Measurements from ENCODE around the gene RFX8.
"Not testable (repeated sequence)": the region's sequence is repeated elsewhere in the genome, so short reads cannot be mapped to it uniquely, and the experiment has no call there.

RFX8 gene

GRCh38 chr2:101375653-101376052 is 99.3 kb downstream of the RFX8 start:
- DNase-seq (ENCODE audit: low read depth): no peak

DNA sequence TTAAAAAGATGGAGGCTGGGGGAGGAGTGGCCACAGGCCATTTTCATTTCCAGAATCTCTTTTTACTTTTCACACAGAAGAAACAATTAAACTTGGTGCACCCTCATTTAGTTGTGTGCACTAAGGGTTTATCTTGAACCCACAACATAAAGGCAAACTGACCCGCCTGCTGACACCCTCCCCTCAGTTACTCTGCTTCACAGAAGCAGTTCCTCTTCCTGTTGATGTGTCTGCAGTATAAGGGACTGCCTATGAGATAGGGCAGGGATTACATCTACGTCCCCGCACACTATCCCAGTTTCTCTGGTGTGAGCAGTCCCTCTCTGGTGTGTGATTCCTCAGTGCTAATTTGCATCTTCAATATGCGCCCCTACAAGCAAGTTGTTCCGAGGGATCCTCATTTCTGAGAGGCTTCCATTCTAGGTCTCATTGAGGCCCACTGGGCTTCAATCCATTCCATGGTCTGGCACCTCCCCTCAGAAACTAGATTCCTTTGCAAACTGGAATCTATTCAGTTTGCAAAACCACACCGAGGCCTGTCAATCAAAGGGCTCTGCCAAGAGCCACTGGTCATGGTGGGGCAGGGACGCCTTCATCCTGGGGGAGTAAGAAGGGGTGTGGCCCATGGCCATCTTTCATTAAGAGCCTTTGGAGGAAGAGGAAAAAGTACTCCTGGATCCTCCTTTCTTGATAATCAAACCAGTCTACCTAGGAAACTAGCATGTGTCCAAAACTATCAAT is 99.9 kb downstream of the RFX8 start:
- DNase-seq (ENCODE audit: low read depth): no peak

DNA sequence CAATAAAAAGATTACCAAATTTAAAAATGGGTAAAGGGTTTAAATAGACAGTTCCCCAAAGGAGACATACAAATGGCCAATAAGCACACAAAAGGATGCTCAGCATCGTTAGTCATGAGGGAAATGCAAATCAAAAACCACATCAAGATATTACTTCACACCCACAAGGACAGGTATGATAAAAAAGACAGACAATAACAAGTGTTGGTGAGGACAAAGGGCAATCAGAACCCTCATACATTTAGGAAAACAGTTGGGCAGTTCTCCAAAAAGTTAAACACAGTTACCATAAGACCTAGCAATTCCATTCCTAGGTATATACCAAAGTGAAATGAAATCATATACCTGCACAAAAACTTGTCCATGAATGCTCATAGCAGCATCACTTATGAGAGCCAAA is 102.1 kb downstream of the RFX8 start:
- no peak for DNase-seq (ENCODE audit: low read depth)

DNA sequence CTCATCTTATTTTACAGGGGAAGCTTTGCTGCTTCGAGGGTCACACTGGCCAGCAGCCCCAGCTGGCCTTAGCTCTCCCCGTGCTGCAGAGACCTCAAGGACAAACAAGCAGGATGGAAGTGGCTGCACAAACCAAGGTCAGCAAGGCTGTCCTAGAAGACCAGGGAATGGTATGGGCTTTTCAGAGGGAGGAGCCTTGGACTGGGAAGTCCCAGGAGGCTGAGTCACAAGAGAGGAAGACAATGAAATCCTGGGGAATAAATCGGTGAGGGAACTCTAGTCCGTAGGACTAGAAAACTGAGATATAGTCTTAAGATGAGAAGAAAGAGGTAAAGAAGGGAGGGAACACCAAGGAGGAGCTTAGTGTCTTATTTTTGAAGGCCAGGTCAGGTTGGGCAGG is 103.3 kb downstream of the RFX8 start:
- DNase-seq (ENCODE audit: low read depth): no peak

- DNase-seq (ENCODE audit: low read depth): no peak
Observed at GRCh38 chr2:101369100-101369499, 105.8 kb downstream of the RFX8 start.

DNA sequence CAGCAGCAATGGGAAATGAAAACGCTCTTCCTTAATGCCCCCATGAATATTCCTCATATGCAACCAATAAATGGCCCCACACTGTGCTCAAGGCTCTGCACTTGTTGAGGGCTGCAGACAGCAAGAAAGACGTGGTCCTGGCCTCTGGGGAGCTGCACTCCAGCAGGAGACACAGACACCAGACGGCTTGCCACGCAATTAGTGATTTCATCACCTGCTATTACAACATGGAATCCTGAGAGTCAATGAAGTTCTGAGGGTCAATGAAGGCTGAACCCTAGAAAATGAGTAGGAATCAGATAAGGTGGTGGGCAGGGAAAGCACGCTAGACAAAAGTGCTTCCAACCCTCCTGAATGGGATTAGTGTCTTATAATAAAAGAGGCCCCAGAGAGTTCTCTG is 106.5 kb downstream of the RFX8 start:
- peak; percentile 37 for DNase-seq (ENCODE audit: low read depth)

DNA sequence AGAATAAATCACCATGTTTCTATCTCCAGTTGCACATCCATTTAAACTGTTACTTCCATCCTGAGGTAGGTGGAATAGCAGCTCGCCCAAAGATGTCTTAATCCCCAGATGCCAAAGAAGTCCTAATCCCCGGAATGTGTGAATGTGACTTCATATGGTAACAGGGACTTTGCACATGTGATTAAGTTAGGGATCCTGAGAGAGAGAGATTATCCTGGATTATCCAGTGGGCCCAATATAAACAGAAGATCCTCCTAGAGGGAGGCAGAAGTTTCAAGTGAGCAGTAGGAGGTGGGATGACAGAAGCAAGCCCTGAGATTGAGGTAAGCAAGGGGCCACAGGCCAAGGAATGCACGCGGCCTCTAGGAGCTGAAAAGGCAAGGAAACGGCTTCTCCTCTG is 107.4 kb downstream of the RFX8 start:
- DNase-seq (ENCODE audit: low read depth): no peak

- DNase-seq (ENCODE audit: low read depth): no peak
Observed at GRCh38 chr2:101364878-101365277, 110.0 kb downstream of the RFX8 start.

GRCh38 chr2:101362777-101363176 is 112.1 kb downstream of the RFX8 start:
- DNase-seq (ENCODE audit: low read depth): no peak

DNA sequence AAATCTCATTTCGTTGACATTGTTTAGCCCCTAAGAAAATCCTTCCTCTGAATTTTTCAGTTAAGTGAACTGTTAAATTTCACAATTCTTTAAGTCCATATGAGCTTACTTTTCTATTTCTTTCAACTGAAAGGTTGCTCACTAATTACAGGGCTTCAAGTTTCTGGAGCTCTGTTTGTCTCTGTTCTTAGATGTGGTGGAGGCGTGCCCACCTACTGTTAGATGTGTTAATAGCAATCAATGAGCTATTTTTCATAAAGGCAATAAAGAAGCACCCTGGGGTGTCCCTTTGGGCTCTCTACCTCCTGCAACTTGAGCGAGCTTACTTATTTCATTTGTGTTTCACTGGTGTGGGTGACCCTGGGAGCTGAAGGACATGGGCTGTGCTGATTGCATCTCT is 112.6 kb downstream of the RFX8 start:
- DNase-seq (ENCODE audit: low read depth): no peak

DNA sequence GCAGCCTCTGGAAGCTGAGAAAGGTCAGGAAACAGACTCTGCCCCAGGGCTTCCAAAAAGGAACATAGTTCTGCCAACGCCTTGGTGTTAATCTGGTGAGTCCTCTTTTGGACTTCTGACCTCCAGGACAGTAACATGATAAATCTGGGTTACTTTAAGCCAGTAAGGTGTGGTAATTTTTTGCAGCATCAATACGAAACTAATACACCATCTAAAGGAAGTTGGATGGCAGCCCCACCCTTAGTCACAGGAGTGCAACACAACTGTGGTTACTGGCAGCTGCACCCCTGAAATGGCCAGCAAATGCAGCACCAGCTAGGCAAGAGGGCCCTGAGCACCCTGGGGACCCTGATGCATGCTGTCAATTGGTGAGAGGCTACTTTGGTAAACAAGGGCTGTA is 113.4 kb downstream of the RFX8 start:
- no peak for DNase-seq (ENCODE audit: low read depth)

GRCh38 chr2:101361121-101361520 is 113.8 kb downstream of the RFX8 start:
- DNase-seq (ENCODE audit: low read depth): no peak

GRCh38 chr2:101360232-101360631 is 114.7 kb downstream of the RFX8 start:
- DNase-seq (ENCODE audit: low read depth): peak; percentile 86

GRCh38 chr2:101359410-101359954 is 115.4 kb downstream of the RFX8 start:
- no peak for DNase-seq (ENCODE audit: low read depth)

DNA sequence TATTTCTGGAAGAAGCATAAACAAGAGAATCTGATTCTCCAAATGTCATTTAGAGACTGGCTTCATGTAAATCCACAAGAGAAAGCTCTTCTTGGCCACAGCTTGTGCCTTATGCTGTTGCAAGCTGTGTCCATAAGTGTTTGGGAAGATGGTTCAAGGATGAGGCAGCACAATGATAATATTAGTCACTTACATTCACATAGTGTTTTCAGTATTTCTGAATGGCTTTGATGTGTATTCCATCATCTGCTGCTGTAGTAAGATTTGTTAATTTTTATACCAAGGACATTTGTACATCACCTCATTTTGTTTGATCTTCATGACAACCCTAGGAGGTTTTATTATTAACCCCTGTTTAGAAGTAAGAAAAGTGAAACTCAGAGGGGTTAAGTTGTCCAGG is 117.5 kb downstream of the RFX8 start:
- DNase-seq (ENCODE audit: low read depth): peak; percentile 57

DNA sequence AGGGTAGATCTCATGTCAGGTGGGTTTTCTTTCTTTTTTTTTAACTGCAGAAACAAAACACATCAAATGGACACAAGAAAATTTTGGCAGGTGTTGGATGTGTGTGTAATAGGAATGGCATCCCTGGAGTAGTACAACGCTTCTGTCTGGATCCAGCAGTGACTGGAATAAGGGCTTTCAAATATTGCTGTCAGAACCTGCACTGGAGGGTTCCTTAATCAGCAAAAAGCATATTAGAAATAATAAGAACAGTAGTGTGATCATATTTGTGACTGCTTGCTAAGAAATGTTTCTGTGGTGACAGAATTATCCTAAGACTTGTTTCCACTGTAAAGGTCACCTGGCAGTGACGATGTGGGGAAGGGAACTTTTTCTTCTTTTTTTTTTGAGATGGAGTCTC is 118.4 kb downstream of the RFX8 start:
- DNase-seq (ENCODE audit: low read depth): no peak

DNA sequence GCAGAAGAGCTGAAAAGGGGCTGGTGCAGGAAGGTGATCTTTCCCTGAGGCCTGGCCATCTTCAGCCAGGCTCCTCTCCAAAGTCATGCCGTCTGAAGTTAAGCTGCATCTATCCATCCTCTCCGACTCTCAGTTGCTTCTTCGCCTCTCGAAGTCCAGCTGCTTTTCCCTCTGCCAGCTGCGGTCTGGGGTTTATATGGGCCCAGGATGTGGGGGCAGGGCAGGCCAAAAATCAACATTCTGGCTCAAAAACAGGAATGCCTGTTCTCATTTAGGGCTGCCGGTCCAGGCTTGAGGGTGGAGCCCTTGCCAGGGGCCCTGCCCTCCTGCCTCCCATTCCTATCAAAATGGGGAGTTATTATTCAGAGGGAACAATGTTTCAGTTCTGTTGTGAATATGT is 118.9 kb downstream of the RFX8 start:
- DNase-seq (ENCODE audit: low read depth): no peak

- DNase-seq (ENCODE audit: low read depth): no peak
Observed at GRCh38 chr2:101355401-101356054, 119.4 kb downstream of the RFX8 start.

DNA sequence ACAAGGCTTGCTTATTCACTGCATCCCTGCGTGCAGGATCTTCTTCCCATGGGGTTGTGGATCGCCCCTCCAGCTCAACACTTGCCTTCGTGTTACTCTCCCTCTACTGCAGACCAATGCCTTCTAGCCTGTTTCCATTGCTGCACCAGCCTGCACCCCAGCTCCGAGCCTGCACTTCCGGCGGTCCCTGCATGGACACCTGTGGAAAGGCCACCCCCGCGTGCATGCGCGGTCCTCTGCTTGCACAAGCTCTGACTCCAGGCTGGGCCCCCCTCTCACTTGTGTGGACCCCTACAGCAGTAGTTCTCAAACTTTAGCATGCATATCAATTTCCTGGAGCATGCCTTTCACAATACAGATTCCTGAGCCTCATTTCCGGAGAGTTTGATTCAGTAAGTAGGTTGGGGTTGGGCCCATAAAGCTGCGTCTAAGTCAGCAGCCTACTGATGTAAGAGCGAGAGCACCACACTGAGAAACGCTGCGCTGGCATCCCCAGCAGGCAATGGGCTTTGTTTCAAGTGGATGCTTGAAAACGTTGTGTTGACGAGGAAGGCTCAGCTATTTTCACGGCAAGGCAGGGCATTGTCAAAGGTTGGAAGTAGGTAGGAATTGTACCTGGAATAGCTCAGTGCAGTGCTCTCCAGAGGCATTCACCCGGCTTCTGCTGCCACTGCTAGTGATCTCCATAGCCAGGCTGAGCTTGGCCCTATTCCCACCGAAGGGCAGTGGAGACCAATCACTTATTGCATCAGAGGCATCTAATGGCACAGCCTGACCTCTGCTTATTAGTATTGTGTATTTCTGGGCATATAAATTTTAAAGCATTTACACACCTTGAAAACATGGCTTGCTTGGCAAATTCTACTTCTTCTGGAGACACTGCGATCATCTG is 120.2 kb downstream of the RFX8 start:
- DNase-seq (ENCODE audit: low read depth): no peak

DNA sequence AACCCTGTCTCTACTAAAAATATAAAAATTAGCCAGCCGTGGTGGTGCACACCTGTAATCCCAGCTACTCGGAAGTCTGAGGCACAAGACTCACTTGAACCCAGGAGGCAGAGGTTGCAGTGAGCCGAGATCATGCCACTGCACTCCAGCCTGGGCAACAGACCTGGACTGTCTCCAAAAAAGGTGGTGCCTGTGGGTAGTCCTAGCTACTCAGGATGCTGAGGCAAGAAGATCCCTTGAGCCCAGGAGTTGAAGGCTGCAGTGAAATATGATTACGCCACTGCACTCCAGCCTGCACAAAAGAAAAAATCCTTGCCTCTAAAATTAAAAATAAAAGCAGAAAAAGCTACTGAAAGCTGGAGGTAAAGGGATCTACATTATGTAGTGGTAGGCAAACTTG is 122.3 kb downstream of the RFX8 start:
- not testable (repeated sequence) for DNase-seq (ENCODE audit: low read depth)

DNA sequence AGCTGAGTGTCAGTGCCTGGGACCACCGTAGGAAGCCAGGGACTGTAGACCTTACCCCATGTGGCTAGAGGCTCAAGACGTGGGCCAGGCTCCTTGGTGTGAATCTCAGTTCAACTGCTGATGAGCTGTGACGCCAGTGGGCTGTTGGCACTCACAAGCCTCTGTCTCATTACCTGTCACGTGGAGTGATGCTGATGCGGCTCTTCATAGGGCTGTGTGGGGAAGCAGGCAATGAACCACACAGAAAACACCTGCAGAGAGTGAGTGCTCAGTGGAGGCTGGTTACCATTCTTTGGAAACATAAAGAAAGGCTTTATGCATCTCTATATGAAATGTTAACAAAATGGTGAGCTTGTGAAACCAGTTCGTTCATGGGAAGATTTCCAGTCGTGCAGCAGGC is 123.7 kb downstream of the RFX8 start:
- no peak for DNase-seq (ENCODE audit: low read depth)

DNA sequence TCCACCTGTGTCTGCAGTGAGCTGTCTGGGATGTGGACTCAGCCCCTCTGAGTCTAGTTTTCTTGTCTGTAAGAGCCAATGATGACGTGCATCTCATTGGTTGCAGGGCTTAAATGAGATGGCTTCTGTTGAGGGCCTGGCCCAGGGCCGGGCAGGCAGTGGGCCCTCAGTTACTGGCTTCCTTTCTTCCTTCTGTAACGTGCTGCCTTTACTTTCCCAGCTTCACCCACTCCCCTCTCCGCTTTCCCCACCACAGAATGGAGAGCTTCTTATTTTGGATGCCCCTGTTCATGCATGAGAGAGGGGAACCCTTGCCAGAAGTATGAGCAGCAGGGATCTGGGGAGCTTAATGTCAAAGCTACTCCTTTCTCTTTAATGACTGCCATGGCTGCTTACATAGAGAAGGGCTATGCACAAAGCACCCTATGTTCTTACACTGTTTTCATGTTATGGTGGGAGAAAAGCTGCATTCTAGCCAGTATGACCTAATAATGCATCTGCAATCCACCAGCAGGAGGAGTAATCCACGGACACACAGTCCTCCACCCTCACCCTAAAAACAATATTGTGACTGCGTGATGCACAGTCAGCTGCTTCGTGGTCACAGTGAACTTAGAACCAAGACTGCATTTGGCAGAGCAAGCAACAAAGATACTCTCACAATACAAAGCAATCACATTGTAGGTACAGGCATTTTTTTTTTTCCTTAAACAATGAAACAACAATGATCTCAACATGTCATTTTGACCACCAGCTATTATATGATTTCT is 124.8 kb downstream of the RFX8 start:
- DNase-seq (ENCODE audit: low read depth): peak; percentile 65

All from amniotic epithelial cell (primary cell).